Activated T-cell treated with anti-CD3 and anti-CD28 coated beads, Interleukin-2, amount 50 U/mL, for 72 hours (primary cell): Measurements from ENCODE around the gene CHCHD3. TPM values are rescaled to one million over a fixed set of nuclear protein-coding genes. Genes with fewer than 3 reads are reported as not detected.

Experiments
- ATAC-seq, 2 donors: fragments of 150-1000 bp; cut with Tn5 transposase; replicated peaks in 1 of 2; 2 replicates each; pipeline ENCODE4 v1.10.0; 2021; ENCODE audit warnings: moderate library complexity in 2 of 2, mild to moderate bottlenecking in 1 of 2
- DNase-seq, 2 donors: peaks; one replicate each; pipeline ENCODE4 v3.0.0; 2021 to 2022; ENCODE audit warnings: mixed read lengths in 1 of 2
- H3K27ac Mint-ChIP-seq: one replicate; pipeline ENCODE4 v1.8.0; 2022; ENCODE audit warnings: mild to moderate bottlenecking, moderate library complexity, mixed read lengths
- H3K27me3 Mint-ChIP-seq: one replicate; pipeline ENCODE4 v1.8.0; 2022; ENCODE audit warnings: low read depth, mixed read lengths
- H3K36me3 Mint-ChIP-seq, 2 donors: one replicate each; pipeline ENCODE4 v1.8.0; 2022; ENCODE audit warnings: mixed read lengths in 2 of 2, mild to moderate bottlenecking in 1 of 2; ENCODE audit not compliant: insufficient read depth in 2 of 2
- H3K4me1 Mint-ChIP-seq: one replicate; pipeline ENCODE4 v1.8.0; 2022; ENCODE audit warnings: low read depth, mixed read lengths
- H3K4me3 Mint-ChIP-seq, 2 donors: one replicate each; pipeline ENCODE4 v1.8.0; 2022; ENCODE audit warnings: mild to moderate bottlenecking in 2 of 2, mixed read lengths in 2 of 2, moderate library complexity in 2 of 2
- H3K9me3 Mint-ChIP-seq, 2 donors: one replicate each; pipeline ENCODE4 v1.8.0; 2022; ENCODE audit warnings: mixed read lengths in 2 of 2
- total RNA-seq, 2 donors: library from RNA; stranded (reverse); gene quantifications; one replicate each; pipeline ENCODE4 v1.2.3, GENCODE V29; 2022

CHCHD3 gene
- total RNA-seq, 2 donors from 2014 or later, result 59.3 to 75.5 TPM

DNA sequence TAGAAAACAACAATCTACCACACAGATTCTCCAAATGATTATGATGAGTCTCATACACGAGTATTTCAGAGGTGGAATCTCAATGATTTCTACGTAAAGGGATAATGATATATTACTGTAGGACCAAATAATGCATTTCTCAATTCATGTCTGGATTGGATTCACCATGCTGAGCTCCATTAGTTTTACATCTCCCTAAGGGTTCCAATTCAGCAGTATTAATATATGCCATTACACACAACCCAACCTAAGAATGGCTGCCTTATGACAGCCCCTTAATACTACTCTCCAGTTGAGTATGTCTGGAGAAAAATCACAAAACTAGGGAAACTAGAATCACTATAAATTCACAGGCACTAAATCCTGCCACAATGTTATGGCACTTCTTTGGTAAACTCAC, 271.3 kb downstream of the CHCHD3 start:
- H3K36me3 Mint-ChIP-seq, result peaks cover 0 to 10% of the 10 kb centered on the region in 2 donors
- peaks cover 0 to 5% of the 10 kb centered on the region in 2 donors for H3K9me3 Mint-ChIP-seq
- no peaks in the 10 kb centered on the region for H3K4me1 Mint-ChIP-seq
- no peak overlapping the region for H3K27ac Mint-ChIP-seq
- no peaks in the 10 kb centered on the region for H3K27me3 Mint-ChIP-seq
- no peak overlapping the region for H3K4me3 Mint-ChIP-seq
- no peak for DNase-seq
- no peak for ATAC-seq

- no peaks in the 10 kb centered on the region for H3K4me1 Mint-ChIP-seq
- no peak for DNase-seq
- H3K36me3 Mint-ChIP-seq, result peaks cover 0 to 5% of the 10 kb centered on the region in 2 donors
- no peak overlapping the region for H3K27ac Mint-ChIP-seq
- H3K27me3 Mint-ChIP-seq, result no peaks in the 10 kb centered on the region
- no peak for ATAC-seq
- no peak overlapping the region for H3K4me3 Mint-ChIP-seq
- peaks cover 0 to 2% of the 10 kb centered on the region in 2 donors for H3K9me3 Mint-ChIP-seq
Observed at GRCh38 chr7:132806834-132807233, 275.1 kb downstream of the CHCHD3 start.

DNA sequence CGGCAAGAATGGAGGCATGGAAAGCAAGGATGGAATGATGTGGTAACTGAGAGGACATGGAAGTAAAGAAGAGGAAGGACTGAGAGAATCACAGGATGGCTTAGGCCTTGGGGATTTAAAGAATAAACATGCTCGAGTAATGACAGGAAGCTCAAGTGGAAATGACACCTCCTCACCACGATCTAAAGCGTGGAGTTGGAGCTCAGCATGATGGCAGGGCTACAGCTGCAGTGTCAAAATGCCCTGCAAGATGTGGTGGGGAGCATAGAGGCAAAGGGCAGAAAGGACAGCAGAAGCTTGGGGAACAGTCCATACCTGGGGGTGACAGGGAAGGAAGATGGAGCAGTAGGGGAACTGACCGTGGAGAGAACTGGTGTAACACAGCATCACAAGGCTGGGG, 276.1 kb downstream of the CHCHD3 start:
- H3K27me3 Mint-ChIP-seq, result no peaks in the 10 kb centered on the region
- no peak for ATAC-seq
- no peaks in the 10 kb centered on the region for H3K9me3 Mint-ChIP-seq
- no peak for DNase-seq
- H3K4me1 Mint-ChIP-seq, result no peaks in the 10 kb centered on the region
- no peak overlapping the region for H3K4me3 Mint-ChIP-seq
- H3K36me3 Mint-ChIP-seq, result no peaks in the 10 kb centered on the region
- H3K27ac Mint-ChIP-seq, result no peak overlapping the region

DNA sequence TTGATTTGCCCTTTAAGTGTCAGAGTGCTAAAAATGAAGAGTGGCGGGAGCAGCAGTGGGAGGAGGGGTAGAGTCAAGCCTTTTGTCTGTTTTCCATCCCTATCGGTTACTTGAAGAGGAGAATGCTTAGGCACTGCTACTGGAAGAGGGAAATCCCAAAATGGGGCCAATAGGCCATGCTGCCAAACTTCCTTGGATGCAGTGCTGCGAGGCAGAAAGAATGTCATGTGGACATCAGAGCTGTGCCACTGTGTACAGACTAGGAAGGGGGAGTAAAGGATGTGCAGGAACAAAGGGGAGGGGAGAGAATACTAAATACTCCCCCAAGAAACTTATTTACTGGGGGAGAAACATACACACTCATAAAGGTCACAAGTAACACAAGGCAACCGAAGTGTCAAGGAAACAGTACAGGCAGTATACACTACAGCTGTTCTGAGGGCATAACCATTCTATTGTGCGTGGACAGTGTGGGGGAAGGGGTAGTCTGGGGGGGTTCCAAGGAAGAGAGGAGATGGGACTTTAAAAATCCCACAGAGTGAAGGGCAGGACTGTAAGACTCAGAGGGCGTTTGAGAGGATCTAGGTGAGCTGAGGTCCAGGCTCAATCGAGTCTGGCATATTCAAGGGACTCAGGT, 276.9 kb downstream of the CHCHD3 start:
- Mint-ChIP-seq H3K9me3 (no peaks in the 10 kb centered on the region), H3K27me3 (no peaks in the 10 kb centered on the region), H3K36me3 (no peaks in the 10 kb centered on the region), H3K4me3 (no peak overlapping the region), H3K27ac (no peak overlapping the region), H3K4me1 (no peaks in the 10 kb centered on the region)
- ATAC-seq (no peak), DNase-seq (no peak)

- Mint-ChIP-seq H3K4me3 (no peak overlapping the region), H3K4me1 (no peaks in the 10 kb centered on the region), H3K9me3 (no peaks in the 10 kb centered on the region), H3K36me3 (peaks cover 5 to 6% of the 10 kb centered on the region in 2 donors), H3K27ac (no peak overlapping the region), H3K27me3 (no peaks in the 10 kb centered on the region)
- DNase-seq, result no peak
- ATAC-seq, result no peak
Observed at GRCh38 chr7:132800522-132800921, 281.4 kb downstream of the CHCHD3 start.

DNA sequence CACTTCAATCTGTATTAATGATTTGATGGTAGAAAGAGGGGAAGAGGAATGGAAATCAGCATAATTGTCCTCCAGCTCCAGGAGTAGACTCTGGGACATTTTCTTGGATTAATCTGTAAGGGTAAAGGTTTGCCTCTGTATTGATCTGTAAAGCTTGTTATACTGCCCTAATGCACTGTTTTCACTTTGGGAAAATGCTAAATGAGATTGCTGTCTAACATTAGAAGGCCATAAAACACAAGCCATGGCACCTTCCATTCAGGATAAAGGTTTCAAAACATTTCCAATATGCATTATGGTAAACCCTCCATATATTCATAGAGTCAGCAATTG, 282.8 kb downstream of the CHCHD3 start:
- DNase-seq, result no peak
- H3K9me3 Mint-ChIP-seq, result no peaks in the 10 kb centered on the region
- no peaks in the 10 kb centered on the region for H3K27me3 Mint-ChIP-seq
- H3K27ac Mint-ChIP-seq, result no peak overlapping the region
- ATAC-seq, result no peak
- H3K4me3 Mint-ChIP-seq, result no peak overlapping the region
- no peaks in the 10 kb centered on the region for H3K4me1 Mint-ChIP-seq
- H3K36me3 Mint-ChIP-seq, result peaks cover 7 to 8% of the 10 kb centered on the region in 2 donors

GRCh38 chr7:132797152-132797551, 284.7 kb downstream of the CHCHD3 start:
- no peak overlapping the region for H3K27ac Mint-ChIP-seq

GRCh38 chr7:132793474-132793873, 288.4 kb downstream of the CHCHD3 start:
- Mint-ChIP-seq H3K4me1 (no peaks in the 10 kb centered on the region), H3K9me3 (no peaks in the 10 kb centered on the region), H3K36me3 (peaks cover 8% of the 10 kb centered on the region in 2 donors), H3K4me3 (no peak overlapping the region), H3K27me3 (no peaks in the 10 kb centered on the region), H3K27ac (no peak overlapping the region)
- DNase-seq, result no peak
- no peak for ATAC-seq

More at GRCh38 chr7:132797152-132797551, 284.7 kb downstream of the CHCHD3 start:
- Mint-ChIP-seq H3K4me1 (no peaks in the 10 kb centered on the region), H3K9me3 (no peaks in the 10 kb centered on the region), H3K27me3 (no peaks in the 10 kb centered on the region), H3K4me3 (no peak overlapping the region), H3K36me3 (peaks cover 8% of the 10 kb centered on the region in 2 donors)
- DNase-seq, result no peak
- no peak for ATAC-seq

DNA sequence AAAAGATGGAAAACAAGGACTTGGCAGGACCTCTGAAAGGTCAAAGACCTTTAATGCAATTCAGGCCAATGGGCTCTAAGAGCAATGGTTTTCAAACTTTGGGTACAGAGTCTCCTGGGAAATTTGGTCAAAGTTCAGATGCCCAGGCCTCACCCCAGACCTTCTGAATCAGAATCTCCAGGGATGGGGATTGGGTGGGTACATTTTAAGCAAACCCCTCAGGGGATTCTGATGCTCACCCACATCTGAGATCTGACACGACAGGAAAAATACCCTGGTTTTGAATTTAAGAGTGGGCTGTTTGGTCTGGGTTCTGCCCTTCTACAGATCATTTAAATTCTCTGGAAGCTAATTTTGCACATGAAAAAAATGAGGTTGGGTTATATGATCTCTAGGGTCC, 290.9 kb downstream of the CHCHD3 start:
- peaks cover 3% of the 10 kb centered on the region in 2 donors for H3K36me3 Mint-ChIP-seq
- H3K9me3 Mint-ChIP-seq, result no peaks in the 10 kb centered on the region
- H3K4me3 Mint-ChIP-seq, result no peak overlapping the region
- ATAC-seq, result no peak
- no peak overlapping the region for H3K27ac Mint-ChIP-seq
- H3K4me1 Mint-ChIP-seq, result no peaks in the 10 kb centered on the region
- DNase-seq, result no peak
- no peaks in the 10 kb centered on the region for H3K27me3 Mint-ChIP-seq

DNA sequence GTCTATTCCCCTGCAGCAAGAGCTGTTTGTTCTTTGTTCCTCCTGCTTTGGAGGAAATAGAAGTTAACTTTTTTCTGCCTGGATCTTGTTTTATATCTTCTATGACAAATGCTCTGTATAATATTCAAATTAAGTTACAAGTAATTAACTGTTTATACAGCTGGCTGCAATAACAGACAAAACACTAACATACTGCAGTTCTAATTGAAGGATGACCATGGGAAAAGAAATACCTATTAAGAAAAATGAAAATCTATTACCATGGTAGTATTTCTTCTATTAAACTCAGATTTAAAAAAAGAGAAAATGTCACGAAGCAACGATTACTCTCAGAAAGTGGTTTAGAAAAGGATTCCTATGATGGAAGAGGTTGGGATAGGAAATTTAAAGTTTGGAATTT, 291.8 kb downstream of the CHCHD3 start:
- Mint-ChIP-seq H3K9me3 (no peaks in the 10 kb centered on the region), H3K36me3 (peaks cover 4 to 6% of the 10 kb centered on the region in 2 donors), H3K27me3 (no peaks in the 10 kb centered on the region), H3K4me1 (no peaks in the 10 kb centered on the region), H3K27ac (peak overlapping the region; percentile 49), H3K4me3 (no peak overlapping the region)
- ATAC-seq (no peak), DNase-seq (no peak)

DNA sequence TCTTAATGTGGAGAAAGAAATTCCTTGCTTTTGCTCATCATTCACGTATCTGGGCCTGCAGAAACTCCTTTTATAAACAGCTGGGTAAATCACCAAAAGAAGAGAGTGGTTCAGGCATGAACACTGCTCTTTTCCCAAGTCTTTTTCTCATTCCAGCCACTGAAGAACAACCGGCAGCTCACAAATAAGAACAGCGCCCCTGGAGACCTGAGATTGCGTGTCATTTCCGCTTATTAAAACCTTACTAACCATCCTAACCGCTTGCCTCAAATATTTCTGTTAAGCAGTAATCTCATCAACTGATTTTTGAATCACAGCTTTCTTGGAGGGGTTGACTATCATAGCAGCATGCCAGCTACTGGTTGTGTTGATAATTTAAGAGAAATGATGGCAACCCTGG, 292.6 kb downstream of the CHCHD3 start:
- Mint-ChIP-seq H3K27ac (no peak overlapping the region), H3K4me1 (no peaks in the 10 kb centered on the region), H3K4me3 (no peak overlapping the region), H3K9me3 (no peaks in the 10 kb centered on the region), H3K27me3 (no peaks in the 10 kb centered on the region), H3K36me3 (peaks cover 2 to 8% of the 10 kb centered on the region in 2 donors)
- ATAC-seq (no peak), DNase-seq (no peak)

DNA sequence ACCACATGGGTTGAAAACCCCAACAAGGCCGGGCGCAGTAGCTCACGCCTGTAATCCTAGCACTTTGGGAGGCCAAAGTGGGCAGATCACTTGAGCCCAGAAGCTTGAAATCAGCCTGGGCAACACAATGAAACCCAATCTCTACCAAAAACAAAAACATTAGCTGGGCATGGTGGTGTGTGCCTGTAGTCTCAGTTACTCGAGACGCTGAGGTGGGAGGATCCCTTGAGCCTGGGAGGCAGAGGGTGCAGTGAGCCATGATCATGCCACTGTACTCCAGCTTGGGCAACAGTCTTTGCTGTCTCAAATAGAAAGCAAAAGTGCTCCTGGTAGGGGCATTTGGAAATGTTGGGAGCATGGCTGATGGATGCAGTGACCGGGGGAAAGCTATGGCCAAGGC, 296.0 kb downstream of the CHCHD3 start:
- DNase-seq (no peak), ATAC-seq (no peak)
- no peak overlapping the region for H3K4me3 Mint-ChIP-seq
- peaks cover 2 to 6% of the 10 kb centered on the region in 2 donors for H3K36me3 Mint-ChIP-seq
- no peak overlapping the region for H3K27ac Mint-ChIP-seq
- no peaks in the 10 kb centered on the region for H3K27me3 Mint-ChIP-seq
- H3K9me3 Mint-ChIP-seq, result no peaks in the 10 kb centered on the region
- H3K4me1 Mint-ChIP-seq, result no peaks in the 10 kb centered on the region

DNA sequence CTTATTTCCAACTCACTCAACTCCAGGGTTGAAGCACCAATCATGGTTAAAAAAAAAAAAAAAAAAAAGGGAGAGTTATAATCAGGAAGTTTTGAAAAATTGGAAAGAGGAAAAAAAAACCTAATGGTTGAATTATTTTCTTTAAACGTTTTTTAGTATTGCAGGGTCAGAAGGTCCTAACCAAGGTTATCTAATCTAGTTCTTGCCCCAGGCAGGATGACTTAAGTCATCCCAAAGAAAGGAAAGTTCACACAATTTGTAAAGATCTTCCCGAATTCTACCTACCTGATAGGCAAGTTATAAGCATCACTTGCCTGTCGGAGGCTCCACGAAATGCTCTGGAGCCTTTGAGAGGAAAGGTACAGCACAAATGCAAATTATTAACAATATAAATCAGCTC, 297.5 kb downstream of the CHCHD3 start:
- H3K9me3 Mint-ChIP-seq, result no peaks in the 10 kb centered on the region
- peaks cover 4% of the 10 kb centered on the region for H3K4me1 Mint-ChIP-seq
- ATAC-seq, result no peak
- H3K27me3 Mint-ChIP-seq, result no peaks in the 10 kb centered on the region
- DNase-seq, result no peak
- no peak overlapping the region for H3K4me3 Mint-ChIP-seq
- peak overlapping the region; percentile 44 for H3K27ac Mint-ChIP-seq
- peaks cover 2 to 6% of the 10 kb centered on the region in 2 donors for H3K36me3 Mint-ChIP-seq

- Mint-ChIP-seq H3K36me3 (peaks cover 2 to 6% of the 10 kb centered on the region in 2 donors), H3K27ac (peak overlapping the region; percentile 44), H3K9me3 (no peaks in the 10 kb centered on the region), H3K27me3 (no peaks in the 10 kb centered on the region), H3K4me1 (peaks cover 10% of the 10 kb centered on the region), H3K4me3 (no peak overlapping the region)
- ATAC-seq (no peak), DNase-seq (no peak)
Observed at GRCh38 chr7:132783824-132784223, 298.1 kb downstream of the CHCHD3 start.
